Activated T-cell treated with anti-CD3 and anti-CD28 coated beads, Interleukin-2, amount 50 U/mL, for 72 hours (primary cell): ENCODE data around the gene CSRNP2. TPM values are rescaled to one million over a fixed set of nuclear protein-coding genes. Genes with fewer than 3 reads are reported as not detected.
"Not testable (repeated sequence)": the region's sequence is repeated elsewhere in the genome, so short reads cannot be mapped to it uniquely, and the experiment has no call there.

ENCODE experiments used
- ATAC-seq, 2 donors: fragments of 150-1000 bp; cut with Tn5 transposase; replicated peaks in 1 of 2; 2 replicates each; pipeline ENCODE4 v1.10.0; 2021; ENCODE audit warnings: moderate library complexity in 2 of 2, mild to moderate bottlenecking in 1 of 2
- DNase-seq, 2 donors: peaks; one replicate each; pipeline ENCODE4 v3.0.0; 2021 to 2022; ENCODE audit warnings: mixed read lengths in 1 of 2
- H3K27ac Mint-ChIP-seq: one replicate; pipeline ENCODE4 v1.8.0; 2022; ENCODE audit warnings: mild to moderate bottlenecking, moderate library complexity, mixed read lengths
- H3K27me3 Mint-ChIP-seq: one replicate; pipeline ENCODE4 v1.8.0; 2022; ENCODE audit warnings: low read depth, mixed read lengths
- H3K36me3 Mint-ChIP-seq, 2 donors: one replicate each; pipeline ENCODE4 v1.8.0; 2022; ENCODE audit warnings: mixed read lengths in 2 of 2, mild to moderate bottlenecking in 1 of 2; ENCODE audit not compliant: insufficient read depth in 2 of 2
- H3K4me1 Mint-ChIP-seq: one replicate; pipeline ENCODE4 v1.8.0; 2022; ENCODE audit warnings: low read depth, mixed read lengths
- H3K4me3 Mint-ChIP-seq, 2 donors: one replicate each; pipeline ENCODE4 v1.8.0; 2022; ENCODE audit warnings: mild to moderate bottlenecking in 2 of 2, mixed read lengths in 2 of 2, moderate library complexity in 2 of 2
- H3K9me3 Mint-ChIP-seq, 2 donors: one replicate each; pipeline ENCODE4 v1.8.0; 2022; ENCODE audit warnings: mixed read lengths in 2 of 2
- total RNA-seq, 2 donors: library from RNA; stranded (reverse); gene quantifications; one replicate each; pipeline ENCODE4 v1.2.3, GENCODE V29; 2022

Gene CSRNP2
- total RNA-seq, 2 donors from 2014 or later = 30.6 to 33.4 TPM

GRCh38 chr12:51018956-51019355, 64.4 kb downstream of the CSRNP2 start:
- peaks cover 47% of the 10 kb centered on the region for H3K4me1 Mint-ChIP-seq
- no peaks in the 10 kb centered on the region for H3K9me3 Mint-ChIP-seq
- ATAC-seq = no peak
- no peaks in the 10 kb centered on the region for H3K36me3 Mint-ChIP-seq
- H3K27me3 Mint-ChIP-seq = no peaks in the 10 kb centered on the region
- DNase-seq = no peak
- no peak overlapping the region for H3K4me3 Mint-ChIP-seq
- H3K27ac Mint-ChIP-seq = no peak overlapping the region

- Mint-ChIP-seq H3K4me3 (peak overlapping the region in 1 of 2 donors; percentile 7), H3K4me1 (peaks cover 40% of the 10 kb centered on the region), H3K27me3 (no peaks in the 10 kb centered on the region), H3K36me3 (no peaks in the 10 kb centered on the region), H3K9me3 (no peaks in the 10 kb centered on the region), H3K27ac (no peak overlapping the region)
- ATAC-seq (no peak), DNase-seq (no peak)
Measured at GRCh38 chr12:51017452-51017851, 65.9 kb downstream of the CSRNP2 start.

- H3K27me3 Mint-ChIP-seq, H3K27ac Mint-ChIP-seq, ATAC-seq, H3K4me3 Mint-ChIP-seq, DNase-seq, H3K36me3 Mint-ChIP-seq, H3K9me3 Mint-ChIP-seq: not testable (repeated sequence)
- peaks cover 39% of the 10 kb centered on the region for H3K4me1 Mint-ChIP-seq
Measured at GRCh38 chr12:51014467-51014866, 68.9 kb downstream of the CSRNP2 start.

GRCh38 chr12:51013441-51013840, 70.0 kb downstream of the CSRNP2 start:
- DNase-seq (no peak), ATAC-seq (no peak)
- H3K9me3 Mint-ChIP-seq = no peaks in the 10 kb centered on the region
- no peaks in the 10 kb centered on the region for H3K27me3 Mint-ChIP-seq
- H3K36me3 Mint-ChIP-seq = peaks cover 0 to 3% of the 10 kb centered on the region in 2 donors
- peaks cover 42% of the 10 kb centered on the region for H3K4me1 Mint-ChIP-seq
- peak overlapping the region; percentile 75 for H3K27ac Mint-ChIP-seq
- H3K4me3 Mint-ChIP-seq = peak overlapping the region in 1 of 2 donors; percentile 49

DNA sequence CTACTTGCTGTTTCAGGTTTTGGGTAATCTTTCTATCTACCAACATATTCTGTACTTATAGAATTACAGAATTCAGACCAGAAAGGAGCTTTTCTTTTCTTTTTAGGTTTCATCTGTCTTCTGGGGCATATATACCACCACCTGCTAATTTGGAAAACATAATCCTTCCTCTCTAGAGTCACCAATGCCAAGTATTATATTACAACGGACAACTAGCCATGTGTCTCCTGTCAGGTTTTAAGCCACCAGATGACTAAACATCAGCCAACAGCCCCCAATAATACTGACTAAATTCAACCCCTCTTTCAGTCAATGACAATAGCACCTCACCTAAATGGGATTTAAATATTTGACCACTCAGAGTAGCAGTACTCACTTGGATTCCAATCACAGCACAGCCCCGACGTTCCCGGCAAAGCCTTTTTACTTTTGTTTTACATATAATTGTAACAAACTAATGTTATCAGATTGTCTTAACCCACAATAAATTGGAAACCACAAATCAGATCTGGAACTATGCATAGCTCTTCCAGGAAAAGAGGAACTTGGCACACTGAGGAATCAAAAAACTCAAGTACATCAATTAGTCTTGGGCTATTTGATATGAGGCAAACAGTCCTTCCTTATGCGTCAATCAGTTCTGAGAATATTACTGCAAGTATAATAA, 70.7 kb downstream of the CSRNP2 start:
- Mint-ChIP-seq H3K27me3 (no peaks in the 10 kb centered on the region), H3K36me3 (peaks cover 3 to 5% of the 10 kb centered on the region in 2 donors), H3K4me3 (peak overlapping the region in 1 of 2 donors; percentile 49), H3K9me3 (no peaks in the 10 kb centered on the region), H3K27ac (peak overlapping the region; percentile 96), H3K4me1 (peaks cover 42% of the 10 kb centered on the region)
- DNase-seq (no peak), ATAC-seq (peak in 1 of 2 donors; percentile 22)

DNA sequence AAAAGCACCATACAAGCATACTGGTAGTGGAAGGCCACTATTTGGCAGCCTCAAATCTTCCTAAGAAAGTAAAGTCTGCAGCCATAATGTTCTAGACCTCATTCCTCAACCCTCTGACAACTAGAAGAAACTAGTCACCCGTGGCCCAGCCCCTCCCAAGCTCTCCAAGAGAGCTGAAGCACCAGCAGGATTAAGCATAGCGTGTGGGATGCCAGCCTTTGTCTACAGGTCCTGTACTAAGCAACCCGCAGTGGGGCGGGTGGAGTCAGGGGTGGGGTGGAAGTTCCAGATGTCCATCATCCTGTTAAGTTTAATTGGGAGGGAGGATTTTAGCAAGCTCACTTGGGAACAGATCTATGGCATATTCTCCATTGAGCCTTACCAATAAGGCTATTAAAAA, 71.4 kb downstream of the CSRNP2 start:
- ATAC-seq (no peak), DNase-seq (no peak)
- Mint-ChIP-seq H3K4me1 (peaks cover 38% of the 10 kb centered on the region), H3K27ac (no peak overlapping the region), H3K27me3 (no peaks in the 10 kb centered on the region), H3K9me3 (no peaks in the 10 kb centered on the region), H3K36me3 (peaks cover 3 to 11% of the 10 kb centered on the region in 2 donors), H3K4me3 (no peak overlapping the region)

Other genes starting within 250 kb of the CSRNP2 start
- not detected for gene TMPRSS12, start 240.7 kb downstream of the CSRNP2 start, total RNA-seq
- gene HIGD1C, start 131.1 kb downstream of the CSRNP2 start, total RNA-seq = not detected
- 10 to 100 TPM; 44.8 to 54.5 TPM for gene SLC11A2, start 57.2 kb downstream of the CSRNP2 start, total RNA-seq
- 100 to 1,000 TPM; 120 to 129 TPM for gene LETMD1, start 35.3 kb downstream of the CSRNP2 start, total RNA-seq
- gene TFCP2, start 89.5 kb upstream of the CSRNP2 start, total RNA-seq = 10 to 100 TPM; 36.9 to 49.2 TPM
- gene POU6F1, start 134.5 kb upstream of the CSRNP2 start, total RNA-seq = 10 to 100 TPM; 12.0 to 16.0 TPM
- 100 to 1,000 TPM; 114 TPM for gene DAZAP2, start 155.2 kb upstream of the CSRNP2 start, total RNA-seq
- 1 to 10 TPM in 1 of 2 donors, under 1 TPM in 1; 0.86 to 2.1 TPM for gene SMAGP, start 186.8 kb upstream of the CSRNP2 start, total RNA-seq
- 100 to 1,000 TPM; 102 to 104 TPM for gene BIN2, start 240.6 kb upstream of the CSRNP2 start, total RNA-seq